Measurements from ENCODE around the gene PCGF3. TPM values are rescaled to one million over a fixed set of nuclear protein-coding genes. Genes with fewer than 3 reads are reported as not detected.
A peak's percentile ranks its signal among the peaks of the same experiment; 100 is the strongest.

Gene PCGF3
- total RNA-seq, 1 donor from 2014 or later: 21.5 TPM

DNA sequence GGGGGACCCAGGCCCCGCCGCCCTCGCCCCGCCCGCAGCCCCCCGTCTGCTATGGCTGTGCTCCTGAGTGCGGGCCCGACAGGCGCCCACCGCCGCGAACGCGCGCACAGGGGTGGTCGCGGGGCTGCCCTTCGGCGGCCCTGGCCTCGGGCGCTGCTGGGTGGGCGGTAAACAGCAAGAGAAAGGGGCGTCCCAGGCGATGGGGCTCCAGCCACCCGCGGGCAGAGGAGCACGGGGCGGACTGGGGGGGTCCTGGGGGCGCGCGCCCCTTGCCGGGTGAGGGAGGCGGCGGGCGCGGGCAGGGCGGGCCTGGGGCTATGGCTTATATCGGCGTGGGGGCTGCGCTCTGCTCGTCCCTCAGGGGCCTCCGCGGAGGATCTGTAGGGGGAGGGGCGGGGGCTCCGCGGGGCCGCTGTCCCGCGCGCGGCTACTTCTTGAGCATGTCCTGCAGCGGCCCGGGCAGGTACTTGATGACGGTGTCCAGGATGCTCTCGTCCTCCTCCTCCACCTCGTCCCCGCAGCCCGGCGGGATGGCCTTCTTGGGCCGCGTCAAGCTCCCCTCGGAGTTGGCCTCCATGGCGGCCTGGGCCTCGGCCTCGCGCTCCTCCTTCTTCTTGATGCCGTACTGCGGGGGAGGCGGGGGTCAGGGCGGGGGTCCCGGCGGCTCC, 80.6 kb downstream of the PCGF3 start:
- H3K27ac ChIP-seq (replicated peaks): peak overlapping the region; percentile 75
- H3K4me1 ChIP-seq: peaks cover 59% of the 10 kb centered on the region
- peak overlapping the region; percentile 65 for H3K4me3 ChIP-seq
- H3K9me3 ChIP-seq (replicated peaks): no peaks in the 10 kb centered on the region
- TF ChIP-seq, protein P1, sequence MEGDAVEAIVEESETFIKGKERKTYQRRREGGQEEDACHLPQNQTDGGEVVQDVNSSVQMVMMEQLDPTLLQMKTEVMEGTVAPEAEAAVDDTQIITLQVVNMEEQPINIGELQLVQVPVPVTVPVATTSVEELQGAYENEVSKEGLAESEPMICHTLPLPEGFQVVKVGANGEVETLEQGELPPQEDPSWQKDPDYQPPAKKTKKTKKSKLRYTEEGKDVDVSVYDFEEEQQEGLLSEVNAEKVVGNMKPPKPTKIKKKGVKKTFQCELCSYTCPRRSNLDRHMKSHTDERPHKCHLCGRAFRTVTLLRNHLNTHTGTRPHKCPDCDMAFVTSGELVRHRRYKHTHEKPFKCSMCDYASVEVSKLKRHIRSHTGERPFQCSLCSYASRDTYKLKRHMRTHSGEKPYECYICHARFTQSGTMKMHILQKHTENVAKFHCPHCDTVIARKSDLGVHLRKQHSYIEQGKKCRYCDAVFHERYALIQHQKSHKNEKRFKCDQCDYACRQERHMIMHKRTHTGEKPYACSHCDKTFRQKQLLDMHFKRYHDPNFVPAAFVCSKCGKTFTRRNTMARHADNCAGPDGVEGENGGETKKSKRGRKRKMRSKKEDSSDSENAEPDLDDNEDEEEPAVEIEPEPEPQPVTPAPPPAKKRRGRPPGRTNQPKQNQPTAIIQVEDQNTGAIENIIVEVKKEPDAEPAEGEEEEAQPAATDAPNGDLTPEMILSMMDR (IDR thresholded peaks at IDR 0.05; ENCODE audit: borderline replicate concordance): no peak
- no peaks in the 10 kb centered on the region for H3K36me3 ChIP-seq
- intact Hi-C loops (cut with micrococcal nuclease): no loop called here
- no peak for DNase-seq
- H3K27me3 ChIP-seq (ENCODE audit: low read depth): peaks cover 61% of the 10 kb centered on the region

DNA sequence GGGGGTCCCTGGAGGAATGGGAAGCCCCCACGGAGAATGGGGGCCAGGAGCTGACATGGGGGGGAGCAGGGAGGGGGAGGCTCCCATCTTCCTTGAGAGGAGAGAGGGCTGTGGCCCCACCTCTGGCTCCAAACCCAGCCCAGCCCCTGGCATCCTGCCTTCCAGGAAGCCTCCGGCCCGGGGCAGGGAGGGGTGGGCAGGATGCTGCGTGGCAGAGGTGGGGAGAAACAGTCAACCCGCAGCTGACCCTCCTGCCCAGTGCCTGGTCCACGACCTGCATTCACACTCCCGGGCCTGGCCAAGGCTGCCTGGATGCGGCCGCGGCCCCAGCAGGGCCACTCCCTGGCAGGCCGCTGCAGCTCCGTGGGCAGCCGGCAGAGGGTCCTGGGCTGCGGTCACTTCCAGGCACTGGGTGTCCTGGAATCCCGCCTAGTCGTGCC, 81.2 kb downstream of the PCGF3 start:
- TF ChIP-seq, protein P1 (IDR thresholded peaks at IDR 0.05; ENCODE audit: borderline replicate concordance): peak; percentile 31
- no peaks in the 10 kb centered on the region for H3K9me3 ChIP-seq (replicated peaks)
- peak overlapping the region; percentile 75 for H3K27ac ChIP-seq (replicated peaks)
- H3K4me1 ChIP-seq: peaks cover 57% of the 10 kb centered on the region
- no peak for DNase-seq
- H3K27me3 ChIP-seq (ENCODE audit: low read depth): peaks cover 68% of the 10 kb centered on the region
- no peaks in the 10 kb centered on the region for H3K36me3 ChIP-seq
- H3K4me3 ChIP-seq: peak overlapping the region; percentile 65
- intact Hi-C loops (cut with micrococcal nuclease): no loop called here

- TF ChIP-seq, protein P1 (IDR thresholded peaks at IDR 0.05; ENCODE audit: borderline replicate concordance): no peak
- intact Hi-C loops (cut with micrococcal nuclease): no loop called here
- H3K36me3 ChIP-seq: no peaks in the 10 kb centered on the region
- DNase-seq: no peak
- no peaks in the 10 kb centered on the region for H3K9me3 ChIP-seq (replicated peaks)
- H3K4me3 ChIP-seq: peak overlapping the region; percentile 65
- peaks cover 75% of the 10 kb centered on the region for H3K27me3 ChIP-seq (ENCODE audit: low read depth)
- H3K4me1 ChIP-seq: peaks cover 58% of the 10 kb centered on the region
- peak overlapping the region; percentile 75 for H3K27ac ChIP-seq (replicated peaks)
Observed at GRCh38 chr4:787561-787981, 81.9 kb downstream of the PCGF3 start.

- no peak overlapping the region for H3K4me3 ChIP-seq
- H3K4me1 ChIP-seq: peaks cover 53% of the 10 kb centered on the region
- peak overlapping the region; percentile 75 for H3K27ac ChIP-seq (replicated peaks)
- no peak for DNase-seq
- H3K27me3 ChIP-seq (ENCODE audit: low read depth): peaks cover 81% of the 10 kb centered on the region
- no peaks in the 10 kb centered on the region for H3K36me3 ChIP-seq
- intact Hi-C loops (cut with micrococcal nuclease): no loop called here
- H3K9me3 ChIP-seq (replicated peaks): no peaks in the 10 kb centered on the region
- TF ChIP-seq, protein P1 (IDR thresholded peaks at IDR 0.05; ENCODE audit: borderline replicate concordance): no peak
Observed at GRCh38 chr4:788006-788635, 82.5 kb downstream of the PCGF3 start.

DNA sequence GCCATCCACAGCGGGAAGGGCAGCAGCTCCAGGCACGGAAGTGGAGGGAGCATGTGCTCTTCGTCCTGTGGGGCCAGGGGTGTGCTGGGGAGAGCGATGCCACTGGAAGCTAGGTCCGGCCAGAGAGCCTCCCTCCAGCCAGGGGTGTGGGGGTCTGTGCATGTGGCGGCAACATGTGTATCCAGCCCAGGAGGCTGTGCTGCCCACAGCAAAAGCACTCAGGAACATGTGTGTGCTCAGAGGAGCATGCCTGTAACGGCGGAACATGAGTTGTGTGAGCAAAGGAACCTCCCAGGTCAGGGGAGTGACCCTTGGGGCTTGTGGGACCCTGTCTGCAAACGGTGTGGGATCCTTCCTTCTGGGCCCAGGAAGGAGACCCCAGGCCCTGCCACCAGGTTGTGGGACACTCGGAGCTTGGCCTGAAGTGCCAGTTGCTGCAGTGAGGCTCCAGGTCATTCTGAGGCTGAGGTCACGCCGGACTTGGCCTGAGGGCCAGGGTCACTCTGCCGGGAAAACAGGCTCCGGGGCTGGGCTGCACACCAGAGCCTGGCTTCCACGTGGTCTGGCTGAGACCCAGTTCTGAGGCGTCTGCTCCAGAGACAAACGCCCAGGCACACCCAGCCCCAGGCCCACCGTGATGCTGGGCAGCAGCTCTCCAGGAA, 83.1 kb downstream of the PCGF3 start:
- Histone ChIP-seq H3K9me3 (replicated peaks) (no peaks in the 10 kb centered on the region), H3K4me3 (no peak overlapping the region), H3K36me3 (no peaks in the 10 kb centered on the region), H3K27me3 (ENCODE audit: low read depth) (peaks cover 87% of the 10 kb centered on the region), H3K4me1 (peaks cover 51% of the 10 kb centered on the region), H3K27ac (replicated peaks) (no peak overlapping the region)
- DNase-seq: no peak
- intact Hi-C loops (cut with micrococcal nuclease): no loop called here
- TF ChIP-seq, protein P1 (IDR thresholded peaks at IDR 0.05; ENCODE audit: borderline replicate concordance): no peak

Data from left ventricle myocardium inferior (tissue), 1 donor.